A673 (cell line): ENCODE measurements around the gene ULBP3. TPM values are rescaled to one million over a fixed set of nuclear protein-coding genes. Genes with fewer than 3 reads are reported as not detected.

Experiments used
- BruUV-seq: library from RNA; stranded (reverse); fragments of 400-500 nt; replicated peaks from 2 replicates; lab custom pipeline; 2021; lab: Mats Ljungman, UMichigan
- CTCF ChIA-PET: fragments of 300-600 bp; sonication (Branson Sonifier 250); formaldehyde crosslinking; loops from one replicate; lab custom pipeline; 2022; ENCODE audit warnings: antibody characterized with exemption; lab: Charles Lee
- POLR2A ChIA-PET: fragments of 300-600 bp; sonication (Branson Sonifier 250); formaldehyde crosslinking; loops from one replicate; lab custom pipeline; 2022; ENCODE audit warnings: antibody characterized with exemption; ENCODE audit not compliant: low non-redundant PET; lab: Charles Lee
- DNase-seq: peaks from one replicate; pipeline ENCODE4 v3.0.0-alpha.2; 2015; ENCODE audit warnings: low spot score
- H3K27ac ChIP-seq: fragments of 200-600 bp; sonication (generic); 2 replicates; pipeline ENCODE4 v1.5.1; 2016; ENCODE audit warnings: mixed run types, low read depth, mild to moderate bottlenecking, mixed read lengths, antibody characterized with exemption, low read length; ENCODE audit not compliant: poor library complexity, severe bottlenecking
- H3K27me3 ChIP-seq: fragments of 200-600 bp; sonication (generic); replicated peaks from 2 replicates; pipeline ENCODE4 v1.6.1; 2017; ENCODE audit warnings: mixed run types, low read depth, mild to moderate bottlenecking, mixed read lengths, antibody characterized with exemption, low read length; ENCODE audit not compliant: insufficient read depth, poor library complexity
- H3K36me3 ChIP-seq: fragments of 200-600 bp; sonication (generic); 2 replicates; pipeline ENCODE4 v1.6.1; 2016; ENCODE audit warnings: mixed run types, mild to moderate bottlenecking, mixed read lengths, antibody characterized with exemption, low read length; ENCODE audit not compliant: insufficient read depth, poor library complexity, severe bottlenecking
- H3K4me1 ChIP-seq: fragments of 200-600 bp; sonication (generic); 2 replicates; pipeline ENCODE4 v1.6.1; 2017; ENCODE audit warnings: mixed run types, mild to moderate bottlenecking, mixed read lengths, antibody characterized with exemption, low read length; ENCODE audit not compliant: insufficient read depth, poor library complexity, severe bottlenecking
- H3K4me3 ChIP-seq: fragments of 200-600 bp; sonication (generic); 2 replicates; pipeline ENCODE4 v1.5.1; 2016; ENCODE audit warnings: low read depth, mixed run types, mild to moderate bottlenecking, mixed read lengths, low read length; ENCODE audit not compliant: poor library complexity, severe bottlenecking
- H3K9me3 ChIP-seq: fragments of 200-600 bp; sonication (generic); 2 replicates; pipeline ENCODE4 v1.6.1; 2016; ENCODE audit warnings: mixed run types, low read depth, mild to moderate bottlenecking, mixed read lengths, antibody characterized with exemption, low read length; ENCODE audit not compliant: poor library complexity, severe bottlenecking
- EZH2 ChIP-seq: fragments of 200-600 bp; sonication (generic); IDR thresholded peaks from 2 replicates; pipeline ENCODE4 v1.6.1; 2017; ENCODE audit warnings: borderline replicate concordance, low read depth, mild to moderate bottlenecking, mixed read lengths, antibody characterized with exemption, low read length; ENCODE audit not compliant: poor library complexity, severe bottlenecking
- intact Hi-C: fragments of 100-400 bp; cut with micrococcal nuclease; formaldehyde crosslinking; loops from one replicate; pipeline ENCODE4 v1.10.0; 2022; ENCODE audit not compliant: unreplicated experiment
- total RNA-seq: library from RNA; stranded (reverse); gene quantifications from 2 replicates; pipeline ENCODE4 v1.2.3, GENCODE V29; 2021
- TF ChIP-seq, protein P1 (sequence below): fragments of 300-800, 200-600 bp; sonication (generic); conservative IDR thresholded peaks from 2 replicates; pipeline ENCODE4 v1.5.1; 2017; ENCODE audit warnings: low read depth, mild to moderate bottlenecking, antibody characterized with exemption, low read length, moderate library complexity, mixed read lengths

Gene ULBP3
- total RNA-seq, 1 experiment from 2014 or later, result 1.6 TPM

GRCh38 chr6:150102750-150103270 is 33.9 kb upstream of the ULBP3 start:
- no peaks in the 10 kb centered on the region for H3K4me1 ChIP-seq
- no peak for TF ChIP-seq EZH2
- TF ChIP-seq, protein P1, sequence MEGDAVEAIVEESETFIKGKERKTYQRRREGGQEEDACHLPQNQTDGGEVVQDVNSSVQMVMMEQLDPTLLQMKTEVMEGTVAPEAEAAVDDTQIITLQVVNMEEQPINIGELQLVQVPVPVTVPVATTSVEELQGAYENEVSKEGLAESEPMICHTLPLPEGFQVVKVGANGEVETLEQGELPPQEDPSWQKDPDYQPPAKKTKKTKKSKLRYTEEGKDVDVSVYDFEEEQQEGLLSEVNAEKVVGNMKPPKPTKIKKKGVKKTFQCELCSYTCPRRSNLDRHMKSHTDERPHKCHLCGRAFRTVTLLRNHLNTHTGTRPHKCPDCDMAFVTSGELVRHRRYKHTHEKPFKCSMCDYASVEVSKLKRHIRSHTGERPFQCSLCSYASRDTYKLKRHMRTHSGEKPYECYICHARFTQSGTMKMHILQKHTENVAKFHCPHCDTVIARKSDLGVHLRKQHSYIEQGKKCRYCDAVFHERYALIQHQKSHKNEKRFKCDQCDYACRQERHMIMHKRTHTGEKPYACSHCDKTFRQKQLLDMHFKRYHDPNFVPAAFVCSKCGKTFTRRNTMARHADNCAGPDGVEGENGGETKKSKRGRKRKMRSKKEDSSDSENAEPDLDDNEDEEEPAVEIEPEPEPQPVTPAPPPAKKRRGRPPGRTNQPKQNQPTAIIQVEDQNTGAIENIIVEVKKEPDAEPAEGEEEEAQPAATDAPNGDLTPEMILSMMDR, result no peak
- ChIA-PET CTCF (no interaction called here), POLR2A (no interaction called here)
- intact Hi-C loops, result no loop called here
- no peak overlapping the region for H3K27ac ChIP-seq
- no TSS peak for BruUV-seq
- no peaks in the 10 kb centered on the region for H3K27me3 ChIP-seq
- H3K4me3 ChIP-seq, result no peak overlapping the region
- no peaks in the 10 kb centered on the region for H3K36me3 ChIP-seq
- DNase-seq, result no peak
- H3K9me3 ChIP-seq, result no peaks in the 10 kb centered on the region

DNA sequence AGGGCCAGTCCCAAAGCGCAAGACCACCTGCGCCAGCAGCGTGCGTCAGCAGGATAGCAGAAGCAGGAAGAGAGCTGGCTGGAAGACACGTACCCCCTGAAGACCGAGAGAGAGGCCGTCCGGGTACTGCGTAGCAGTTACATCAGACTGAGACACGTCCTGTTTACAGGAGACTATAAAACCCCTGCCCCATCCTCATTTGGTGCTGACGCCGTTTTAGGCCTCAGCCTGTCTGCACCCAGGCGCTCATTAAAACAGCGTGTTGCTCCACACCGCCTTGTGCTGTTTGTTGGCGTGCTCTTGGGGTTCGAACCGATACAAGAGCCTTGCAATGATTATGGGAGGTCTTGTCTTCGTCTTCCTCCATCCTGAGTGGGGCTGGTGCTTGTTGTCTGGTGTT is 31.8 kb upstream of the ULBP3 start:
- POLR2A ChIA-PET, result no interaction called here
- Histone ChIP-seq H3K4me3 (no peak overlapping the region), H3K27ac (no peak overlapping the region), H3K27me3 (no peaks in the 10 kb centered on the region), H3K36me3 (no peaks in the 10 kb centered on the region), H3K9me3 (no peaks in the 10 kb centered on the region), H3K4me1 (no peaks in the 10 kb centered on the region)
- CTCF ChIA-PET, result no interaction called here
- TF ChIP-seq, protein P1, result no peak
- no peak for TF ChIP-seq EZH2
- intact Hi-C loops, result no loop called here
- no peak for DNase-seq
- no TSS peak for BruUV-seq

DNA sequence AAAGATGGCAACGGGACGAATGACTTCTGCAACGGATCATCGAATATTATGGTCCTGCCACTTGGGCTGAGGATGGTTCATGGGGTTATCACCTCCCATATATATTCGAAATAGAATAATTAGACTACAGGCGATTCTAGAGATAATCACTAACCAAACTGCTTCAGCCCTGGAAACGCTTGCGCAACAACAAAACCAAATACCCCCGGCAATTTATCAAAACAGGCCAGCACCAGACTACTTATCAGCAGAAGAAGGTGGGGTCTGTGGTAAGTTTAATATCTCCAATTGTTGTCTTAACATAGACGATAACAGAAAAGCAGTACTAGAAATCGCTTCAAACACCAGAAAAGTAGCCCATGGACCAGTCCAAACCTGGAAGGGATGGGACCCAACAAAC is 31.0 kb upstream of the ULBP3 start:
- no peaks in the 10 kb centered on the region for H3K27me3 ChIP-seq
- intact Hi-C loops, result no loop called here
- CTCF ChIA-PET, result no interaction called here
- H3K36me3 ChIP-seq, result no peaks in the 10 kb centered on the region
- no peak overlapping the region for H3K4me3 ChIP-seq
- no peaks in the 10 kb centered on the region for H3K9me3 ChIP-seq
- H3K27ac ChIP-seq, result no peak overlapping the region
- DNase-seq, result no peak
- no TSS peak for BruUV-seq
- TF ChIP-seq, protein P1, result no peak
- no peak for TF ChIP-seq EZH2
- POLR2A ChIA-PET, result no interaction called here
- H3K4me1 ChIP-seq, result no peaks in the 10 kb centered on the region
